Neural progenitor cell (in vitro differentiated cells): Measurements from ENCODE around the gene UROC1.

ENCODE experiments used
- CTCF ChIP-seq: fragments of 200-600 bp; sonication (generic); IDR thresholded peaks from 2 replicates; pipeline ENCODE4 v1.5.1; 2017; ENCODE audit warnings: antibody characterized with exemption, mild to moderate bottlenecking
- EZH2phosphoT487 ChIP-seq: fragments of 200-600 bp; sonication (generic); IDR thresholded peaks from 2 replicates; pipeline ENCODE4 v1.6.1; 2017; ENCODE audit warnings: antibody characterized with exemption

- no peak for TF ChIP-seq CTCF
- TF ChIP-seq EZH2phosphoT487 = no peak
Measured at GRCh38 chr3:126495786-126496185, 21.8 kb downstream of the UROC1 start.
